H1 (cell line): ENCODE measurements around the gene BCL6B.

Source experiments
- BCL11A ChIP-seq, 2 experiments: IDR thresholded peaks; one replicate each; pipeline ENCODE4 v1.6.1; 2011; ENCODE audit warnings: low read depth in 2 of 2, low read length in 2 of 2, mild to moderate bottlenecking in 2 of 2
- CEBPB ChIP-seq: IDR thresholded peaks from 2 replicates; pipeline ENCODE4 v1.6.1; 2012; ENCODE audit warnings: low read depth, low read length
- CHD2 ChIP-seq: IDR thresholded peaks from 2 replicates; pipeline ENCODE4 v1.6.1; 2012; ENCODE audit warnings: low read length, improper control_type of control experiment
- EP300 ChIP-seq, 2 experiments: IDR thresholded peaks; 1 replicate in 1 of 2; 2 replicates in 1 of 2; pipeline ENCODE4 v1.6.1; 2011 to 2012; ENCODE audit warnings: low read depth in 2 of 2, low read length in 2 of 2, mild to moderate bottlenecking in 2 of 2, borderline replicate concordance in 1 of 2, inconsistent platforms in 1 of 2, moderate library complexity in 1 of 2
- GABPA ChIP-seq: IDR thresholded peaks from 2 replicates; pipeline ENCODE4 v1.6.1; 2011; ENCODE audit warnings: mild to moderate bottlenecking, low read length, moderate library complexity, borderline replicate concordance; ENCODE audit not compliant: insufficient read depth
- GTF2F1 ChIP-seq: IDR thresholded peaks from 2 replicates; pipeline ENCODE4 v1.6.1; 2012; ENCODE audit warnings: low read depth, low read length, improper control_type of control experiment, borderline replicate concordance
- JUN ChIP-seq: IDR thresholded peaks from 2 replicates; pipeline ENCODE4 v1.6.1; 2011; ENCODE audit warnings: low read depth, mild to moderate bottlenecking, improper control_type of control experiment, low read length
- JUND ChIP-seq: IDR thresholded peaks from 2 replicates; pipeline ENCODE4 v1.6.1; 2011; ENCODE audit warnings: mild to moderate bottlenecking, improper control_type of control experiment, low read length
- RFX5 ChIP-seq: IDR thresholded peaks from 2 replicates; pipeline ENCODE4 v1.6.1; 2011; ENCODE audit warnings: low read depth, low read length, improper control_type of control experiment, borderline replicate concordance
- SP1 ChIP-seq: IDR thresholded peaks from 2 replicates; pipeline ENCODE4 v1.6.1; 2011; ENCODE audit warnings: low read depth, low read length
- USF2 ChIP-seq: IDR thresholded peaks from 2 replicates; pipeline ENCODE4 v1.6.1; 2011; ENCODE audit warnings: low read length, improper control_type of control experiment
- YY1 ChIP-seq: IDR thresholded peaks from 2 replicates; pipeline ENCODE4 v1.6.1; 2011; ENCODE audit warnings: low read depth, mild to moderate bottlenecking, low read length
- TF ChIP-seq, protein P1 (sequence below), 3 experiments: IDR thresholded peaks; 1 replicate in 2 of 3; 2 replicates in 1 of 3; pipeline versions ENCODE4 v1.5.1 to v1.6.1; 2011; ENCODE audit warnings: low read length in 3 of 3, mild to moderate bottlenecking in 3 of 3, inconsistent platforms in 2 of 3, low read depth in 1 of 3, moderate library complexity in 1 of 3; ENCODE audit not compliant: insufficient read depth in 1 of 3; ENCODE audit errors: control extremely low read depth in 1 of 3

GRCh38 chr17:6998855-6999508 lies 23.9 kb upstream of the BCL6B start:
- TF ChIP-seq BCL11A (IDR thresholded peaks at IDR 0.05; ENCODE audit: low read depth in 2 of 2, low read length in 2 of 2) (no peak), JUND (no peak), JUN (no peak), SP1 (no peak), YY1 (no peak), GTF2F1 (no peak), USF2 (no peak), GABPA (no peak), RFX5 (no peak), CEBPB (no peak), EP300 (IDR thresholded peaks at IDR 0.05; ENCODE audit: borderline replicate concordance in 1 of 2, low read depth in 2 of 2, low read length in 2 of 2) (no peak), CHD2 (no peak)
- TF ChIP-seq, protein P1, sequence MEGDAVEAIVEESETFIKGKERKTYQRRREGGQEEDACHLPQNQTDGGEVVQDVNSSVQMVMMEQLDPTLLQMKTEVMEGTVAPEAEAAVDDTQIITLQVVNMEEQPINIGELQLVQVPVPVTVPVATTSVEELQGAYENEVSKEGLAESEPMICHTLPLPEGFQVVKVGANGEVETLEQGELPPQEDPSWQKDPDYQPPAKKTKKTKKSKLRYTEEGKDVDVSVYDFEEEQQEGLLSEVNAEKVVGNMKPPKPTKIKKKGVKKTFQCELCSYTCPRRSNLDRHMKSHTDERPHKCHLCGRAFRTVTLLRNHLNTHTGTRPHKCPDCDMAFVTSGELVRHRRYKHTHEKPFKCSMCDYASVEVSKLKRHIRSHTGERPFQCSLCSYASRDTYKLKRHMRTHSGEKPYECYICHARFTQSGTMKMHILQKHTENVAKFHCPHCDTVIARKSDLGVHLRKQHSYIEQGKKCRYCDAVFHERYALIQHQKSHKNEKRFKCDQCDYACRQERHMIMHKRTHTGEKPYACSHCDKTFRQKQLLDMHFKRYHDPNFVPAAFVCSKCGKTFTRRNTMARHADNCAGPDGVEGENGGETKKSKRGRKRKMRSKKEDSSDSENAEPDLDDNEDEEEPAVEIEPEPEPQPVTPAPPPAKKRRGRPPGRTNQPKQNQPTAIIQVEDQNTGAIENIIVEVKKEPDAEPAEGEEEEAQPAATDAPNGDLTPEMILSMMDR (IDR thresholded peaks at IDR 0.05; ENCODE audit: control extremely low read depth in 1 of 3, insufficient read depth in 1 of 3, low read depth in 1 of 3, low read length in 3 of 3), result no peak
